DOHH2 (cell line): ENCODE results near the gene ZBTB4.

Source experiments
- H3F3A ChIP-seq: fragments of 200-600 bp; sonication (generic), shearing (Covaris generic); 2 replicates; pipeline ENCODE4 v1.6.0; 2016; ENCODE audit warnings: antibody characterized with exemption, mild to moderate bottlenecking; ENCODE audit not compliant: control insufficient read depth, insufficient read depth
- H3K27ac ChIP-seq: fragments of 200-600 bp; sonication (generic); 2 replicates; pipeline ENCODE4 v1.5.1; 2014; ENCODE audit warnings: low read depth, mild to moderate bottlenecking, low read length, moderate library complexity
- H3K27me3 ChIP-seq: fragments of 200-600 bp; sonication (generic); 2 replicates; pipeline ENCODE4 v1.6.1; 2014; ENCODE audit warnings: mild to moderate bottlenecking, low read length, mixed read lengths; ENCODE audit not compliant: control insufficient read depth
- H3K36me3 ChIP-seq: fragments of 200-600 bp; sonication (generic); 2 replicates; pipeline ENCODE4 v1.6.1; 2014; ENCODE audit warnings: mild to moderate bottlenecking, low read length, moderate library complexity, mixed read lengths; ENCODE audit not compliant: control insufficient read depth
- H3K4me1 ChIP-seq: fragments of 200-600 bp; sonication (generic); 2 replicates; pipeline ENCODE4 v1.6.1; 2014; ENCODE audit warnings: mild to moderate bottlenecking, low read length, mixed read lengths; ENCODE audit not compliant: control insufficient read depth
- H3K4me2 ChIP-seq: fragments of 200-600 bp; sonication (generic); 2 replicates; pipeline ENCODE4 v1.6.0; 2014; ENCODE audit warnings: mild to moderate bottlenecking, low read length, moderate library complexity
- H3K4me3 ChIP-seq: fragments of 200-600 bp; sonication (generic); 2 replicates; pipeline ENCODE4 v1.5.1; 2014; ENCODE audit warnings: mild to moderate bottlenecking, low read length, mixed read lengths
- H3K79me2 ChIP-seq: fragments of 200-600 bp; sonication (generic); 2 replicates; pipeline ENCODE4 v1.6.1; 2014; ENCODE audit warnings: mild to moderate bottlenecking, low read length, mixed read lengths; ENCODE audit not compliant: control insufficient read depth
- H3K9me2 ChIP-seq: fragments of 200-600 bp; sonication (generic); replicated peaks from 2 replicates; pipeline ENCODE4 v1.6.1; 2014; ENCODE audit warnings: mild to moderate bottlenecking, low read length, mixed read lengths; ENCODE audit not compliant: control insufficient read depth
- H3K9me3 ChIP-seq: fragments of 200-600 bp; sonication (generic); 2 replicates; pipeline ENCODE4 v1.6.1; 2014; ENCODE audit warnings: antibody characterized with exemption, low read length, mixed read lengths; ENCODE audit not compliant: control insufficient read depth, insufficient read depth
- H4K20me1 ChIP-seq: fragments of 200-600 bp; sonication (generic); 2 replicates; pipeline ENCODE4 v1.6.0; 2014; ENCODE audit warnings: low read depth, mild to moderate bottlenecking, antibody characterized with exemption, low read length, moderate library complexity; ENCODE audit not compliant: control insufficient read depth, insufficient read depth
- EZH2phosphoT487 ChIP-seq: fragments of 200-600 bp; sonication (generic); IDR thresholded peaks from 2 replicates; pipeline ENCODE4 v1.6.1; 2017; ENCODE audit warnings: borderline replicate concordance, mild to moderate bottlenecking, antibody characterized with exemption, low read length, moderate library complexity, mixed read lengths
- TF ChIP-seq, protein P1 (sequence below): fragments of 200-600 bp; sonication (generic); IDR thresholded peaks from one replicate; pipeline ENCODE4 v1.5.1; 2014; ENCODE audit warnings: antibody characterized with exemption, mild to moderate bottlenecking, low read depth, low read length; ENCODE audit not compliant: poor library complexity, severe bottlenecking

ZBTB4 gene

DNA sequence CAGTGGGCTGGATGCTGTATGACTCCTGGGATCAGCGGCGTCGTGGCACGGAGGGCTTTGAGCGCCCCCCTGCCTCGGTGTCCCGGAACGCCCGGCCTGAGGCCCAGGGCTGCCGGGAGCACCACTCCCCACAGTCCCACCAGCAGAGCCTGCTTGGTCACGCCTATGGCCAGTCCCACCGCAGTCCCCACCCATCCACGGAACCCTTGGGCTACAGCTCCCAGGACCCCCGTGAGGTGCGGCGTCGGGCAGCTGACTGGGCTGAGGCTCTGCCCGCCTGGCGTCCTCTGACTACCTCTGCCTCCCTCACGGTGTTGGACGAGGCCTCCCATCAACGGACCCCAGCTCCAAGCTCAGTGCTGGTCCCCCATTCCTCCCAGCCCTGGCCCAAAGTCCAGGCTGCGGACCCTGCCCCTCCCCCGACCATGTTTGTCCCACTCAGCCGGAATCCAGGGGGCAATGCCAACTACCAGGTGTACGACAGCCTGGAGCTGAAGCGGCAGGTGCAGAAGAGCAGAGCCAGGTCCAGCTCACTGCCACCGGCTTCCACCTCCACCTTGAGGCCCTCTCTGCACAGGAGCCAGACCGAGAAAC, 52.4 kb downstream of the ZBTB4 start:
- Histone ChIP-seq H3K4me2 (no peak overlapping the region), H3K79me2 (no peaks in the 10 kb centered on the region), H3K4me1 (no peaks in the 10 kb centered on the region), H3K9me2 (no peaks in the 10 kb centered on the region), H3K36me3 (no peaks in the 10 kb centered on the region), H3K9me3 (no peaks in the 10 kb centered on the region), H3K4me3 (no peak overlapping the region), H4K20me1 (no peaks in the 10 kb centered on the region), H3K27me3 (no peaks in the 10 kb centered on the region), H3K27ac (no peak overlapping the region), H3F3A (no peaks in the 10 kb centered on the region)
- no peak for TF ChIP-seq EZH2phosphoT487
- TF ChIP-seq, protein P1, sequence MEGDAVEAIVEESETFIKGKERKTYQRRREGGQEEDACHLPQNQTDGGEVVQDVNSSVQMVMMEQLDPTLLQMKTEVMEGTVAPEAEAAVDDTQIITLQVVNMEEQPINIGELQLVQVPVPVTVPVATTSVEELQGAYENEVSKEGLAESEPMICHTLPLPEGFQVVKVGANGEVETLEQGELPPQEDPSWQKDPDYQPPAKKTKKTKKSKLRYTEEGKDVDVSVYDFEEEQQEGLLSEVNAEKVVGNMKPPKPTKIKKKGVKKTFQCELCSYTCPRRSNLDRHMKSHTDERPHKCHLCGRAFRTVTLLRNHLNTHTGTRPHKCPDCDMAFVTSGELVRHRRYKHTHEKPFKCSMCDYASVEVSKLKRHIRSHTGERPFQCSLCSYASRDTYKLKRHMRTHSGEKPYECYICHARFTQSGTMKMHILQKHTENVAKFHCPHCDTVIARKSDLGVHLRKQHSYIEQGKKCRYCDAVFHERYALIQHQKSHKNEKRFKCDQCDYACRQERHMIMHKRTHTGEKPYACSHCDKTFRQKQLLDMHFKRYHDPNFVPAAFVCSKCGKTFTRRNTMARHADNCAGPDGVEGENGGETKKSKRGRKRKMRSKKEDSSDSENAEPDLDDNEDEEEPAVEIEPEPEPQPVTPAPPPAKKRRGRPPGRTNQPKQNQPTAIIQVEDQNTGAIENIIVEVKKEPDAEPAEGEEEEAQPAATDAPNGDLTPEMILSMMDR, result no peak

DNA sequence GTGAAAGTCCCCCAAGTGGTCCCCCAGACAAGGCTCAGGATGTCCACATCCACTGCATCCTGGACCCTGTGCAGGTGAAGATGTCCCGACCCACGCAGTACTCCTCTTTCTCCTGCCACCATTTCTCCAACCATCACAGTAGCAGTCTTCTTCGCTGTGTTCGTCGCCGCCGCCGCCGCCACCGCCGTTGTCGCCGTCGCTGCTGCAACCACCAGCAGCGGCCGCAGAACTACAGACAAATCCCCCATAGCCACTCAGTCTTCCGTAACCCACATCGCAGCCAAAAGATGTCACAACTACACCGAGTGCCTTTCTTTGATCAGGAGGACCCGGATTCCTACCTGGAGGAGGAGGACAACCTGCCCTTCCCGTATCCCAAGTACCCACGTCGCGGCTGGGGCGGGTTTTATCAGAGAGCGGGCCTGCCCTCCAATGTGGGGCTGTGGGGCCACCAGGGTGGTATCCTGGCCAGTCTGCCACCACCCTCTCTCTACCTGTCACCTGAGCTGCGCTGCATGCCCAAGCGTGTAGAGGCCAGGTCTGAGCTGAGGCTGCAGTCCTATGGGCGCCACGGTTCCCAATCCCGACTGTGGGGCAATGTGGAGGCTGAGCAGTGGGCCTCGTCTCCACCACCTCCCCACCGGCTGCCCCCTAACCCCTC, 53.1 kb downstream of the ZBTB4 start:
- Histone ChIP-seq H3K4me3 (no peak overlapping the region), H3K79me2 (no peaks in the 10 kb centered on the region), H3K9me2 (no peaks in the 10 kb centered on the region), H3F3A (no peaks in the 10 kb centered on the region), H3K4me2 (no peak overlapping the region), H4K20me1 (no peaks in the 10 kb centered on the region), H3K27me3 (no peaks in the 10 kb centered on the region), H3K36me3 (no peaks in the 10 kb centered on the region), H3K27ac (no peak overlapping the region), H3K9me3 (no peaks in the 10 kb centered on the region), H3K4me1 (no peaks in the 10 kb centered on the region)
- TF ChIP-seq EZH2phosphoT487, result no peak
- TF ChIP-seq, protein P1, result no peak

DNA sequence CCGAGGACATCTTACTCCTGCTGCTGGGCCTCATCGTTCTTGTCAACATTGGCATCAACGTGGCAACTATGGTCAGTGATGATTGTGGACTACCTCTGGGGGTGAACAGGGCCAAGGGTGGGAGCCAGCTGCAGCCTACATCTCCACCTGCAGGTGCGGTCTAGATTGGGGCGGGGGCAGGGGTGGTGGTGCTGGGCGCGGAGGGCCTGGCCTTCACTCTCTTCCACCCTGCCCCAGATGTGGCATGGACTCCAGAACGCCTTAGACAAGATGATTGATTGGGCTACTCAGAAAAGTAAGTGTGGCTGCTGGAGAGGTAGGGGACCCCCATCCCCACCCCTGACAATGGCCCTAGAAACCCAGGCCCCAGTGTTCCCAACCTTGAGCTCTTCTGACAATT, 53.7 kb downstream of the ZBTB4 start:
- no peaks in the 10 kb centered on the region for H3K27me3 ChIP-seq
- H3K4me2 ChIP-seq, result no peak overlapping the region
- H3K27ac ChIP-seq, result no peak overlapping the region
- H4K20me1 ChIP-seq, result no peaks in the 10 kb centered on the region
- no peaks in the 10 kb centered on the region for H3K36me3 ChIP-seq
- H3K4me3 ChIP-seq, result no peak overlapping the region
- no peaks in the 10 kb centered on the region for H3K9me2 ChIP-seq
- no peak for TF ChIP-seq EZH2phosphoT487
- TF ChIP-seq, protein P1, result no peak
- H3K79me2 ChIP-seq, result no peaks in the 10 kb centered on the region
- H3F3A ChIP-seq, result no peaks in the 10 kb centered on the region
- H3K4me1 ChIP-seq, result no peaks in the 10 kb centered on the region
- no peaks in the 10 kb centered on the region for H3K9me3 ChIP-seq
